Keratinocyte (primary cell): ENCODE results near the gene ZNF831. TPM values are rescaled to one million over a fixed set of nuclear protein-coding genes. Genes with fewer than 3 reads are reported as not detected.

Source experiments
- DNase-seq: peaks from one replicate; pipeline ENCODE4 v3.0.0-alpha.2; 2011; ENCODE audit warnings: low read depth, missing footprints, low spot score
- FAIRE-seq: peaks from 2 replicates; lab custom pipeline; 2011; peaks lifted over from hg19 to GRCh38; lab: Jason Lieb, UNC
- H2AFZ ChIP-seq: 2 replicates; pipeline ENCODE4 v1.6.0; 2012; ENCODE audit warnings: low read length, control low read depth, inconsistent platforms; ENCODE audit not compliant: control insufficient read depth
- H3K27ac ChIP-seq: 2 replicates; pipeline ENCODE4 v1.5.1; 2011; ENCODE audit warnings: low read length; ENCODE audit not compliant: control insufficient read depth, insufficient read depth
- H3K27me3 ChIP-seq: 3 replicates; pipeline ENCODE4 v1.6.0; 2011; ENCODE audit warnings: low read length; ENCODE audit not compliant: control insufficient read depth, insufficient read depth; ENCODE audit errors: extremely low read depth
- H3K36me3 ChIP-seq, 2 experiments: 2 replicates in 1 of 2; 3 replicates in 1 of 2; pipeline ENCODE4 v1.5.1; 2011; ENCODE audit warnings: low read length in 2 of 2, mild to moderate bottlenecking in 1 of 2; ENCODE audit not compliant: control insufficient read depth in 2 of 2, insufficient read depth in 2 of 2; ENCODE audit errors: extremely low read depth in 1 of 2
- H3K4me1 ChIP-seq: 3 replicates; pipeline ENCODE4 v1.5.1; 2011; ENCODE audit warnings: low read length; ENCODE audit not compliant: control insufficient read depth, insufficient read depth; ENCODE audit errors: extremely low read depth
- H3K4me2 ChIP-seq: 3 replicates; pipeline ENCODE4 v1.6.0; 2011; ENCODE audit warnings: low read depth, low read length; ENCODE audit not compliant: control insufficient read depth, insufficient read depth; ENCODE audit errors: extremely low read depth
- H3K4me3 ChIP-seq, 3 experiments: fragments of 200-600 bp in 1 of 3; sonication (generic) in 1 of 3; 2 replicates in 2 of 3; 3 replicates in 1 of 3; pipeline ENCODE4 v1.5.1; 2011 to 2016; ENCODE audit warnings: low read length in 3 of 3, mild to moderate bottlenecking in 3 of 3, control low read depth in 2 of 3, inconsistent platforms in 1 of 3, low read depth in 1 of 3, mixed read lengths in 1 of 3, mixed run types in 1 of 3, moderate library complexity in 1 of 3; ENCODE audit not compliant: control insufficient read depth in 2 of 3, insufficient read depth in 2 of 3; ENCODE audit errors: extremely low read depth in 1 of 3
- H3K79me2 ChIP-seq: 2 replicates; pipeline ENCODE4 v1.6.0; 2012; ENCODE audit warnings: low read length; ENCODE audit not compliant: control insufficient read depth, insufficient read depth
- H3K9ac ChIP-seq: 3 replicates; pipeline ENCODE4 v1.6.0; 2011; ENCODE audit warnings: low read length; ENCODE audit not compliant: control insufficient read depth, insufficient read depth; ENCODE audit errors: extremely low read depth
- H3K9me1 ChIP-seq: 3 replicates; pipeline ENCODE4 v1.6.0; 2011; ENCODE audit warnings: low read length; ENCODE audit not compliant: control insufficient read depth, insufficient read depth; ENCODE audit errors: extremely low read depth
- H3K9me3 ChIP-seq: 2 replicates; pipeline ENCODE4 v1.5.1; 2012; ENCODE audit warnings: low read depth, low read length; ENCODE audit not compliant: control insufficient read depth
- H4K20me1 ChIP-seq: 3 replicates; pipeline ENCODE4 v1.6.0; 2011; ENCODE audit warnings: low read length; ENCODE audit not compliant: control insufficient read depth, insufficient read depth; ENCODE audit errors: extremely low read depth
- CTCF ChIP-seq, 3 experiments: IDR thresholded peaks in 1 of 3; conservative IDR thresholded peaks in 1 of 3; optimal IDR thresholded peaks in 1 of 3; 2 replicates in 2 of 3; 3 replicates in 1 of 3; pipeline versions ENCODE3 to v1.5.1; 2011; ENCODE audit warnings: low read length in 3 of 3, mild to moderate bottlenecking in 3 of 3, moderate library complexity in 2 of 3, control low read depth in 1 of 3, inconsistent platforms in 1 of 3; ENCODE audit not compliant: insufficient read depth in 2 of 3; ENCODE audit errors: extremely low read depth in 1 of 3
- EZH2 ChIP-seq: IDR thresholded peaks from one replicate; pipeline ENCODE4 v1.6.1; 2012; ENCODE audit warnings: inconsistent platforms, mild to moderate bottlenecking, low read length, moderate library complexity
- dilution Hi-C: fragments of 300-500 bp; cut with MboI; formaldehyde crosslinking; loops from one replicate; pipeline ENCODE4 v1.7.0; 2020; ENCODE audit warnings: low sequenced_read_pairs; ENCODE audit not compliant: extremely low pct_ligation_motif_present
- polyA plus RNA-seq, 5 experiments: library from polyadenylated mRNA; depleted of rRNA in 3 of 5; stranded (reverse) in 3 of 5; stranded (forward) in 1 of 5; unstranded in 1 of 5; fragments of >200 nt; gene quantifications; 1 replicate in 1 of 5; 2 replicates in 3 of 5; 3 replicates in 1 of 5; pipeline versions ENCODE4 v1.2.1 to v1.2.3, GENCODE V29; 2011 to 2012; ENCODE audit warnings: missing spikeins in 2 of 5, low read depth in 1 of 5, low replicate concordance in 1 of 5

Gene ZNF831
- polyA plus RNA-seq, 1 donor (not counting 4 experiments of a cell fraction or from before 2014, with no cell fraction given): not detected

DNA sequence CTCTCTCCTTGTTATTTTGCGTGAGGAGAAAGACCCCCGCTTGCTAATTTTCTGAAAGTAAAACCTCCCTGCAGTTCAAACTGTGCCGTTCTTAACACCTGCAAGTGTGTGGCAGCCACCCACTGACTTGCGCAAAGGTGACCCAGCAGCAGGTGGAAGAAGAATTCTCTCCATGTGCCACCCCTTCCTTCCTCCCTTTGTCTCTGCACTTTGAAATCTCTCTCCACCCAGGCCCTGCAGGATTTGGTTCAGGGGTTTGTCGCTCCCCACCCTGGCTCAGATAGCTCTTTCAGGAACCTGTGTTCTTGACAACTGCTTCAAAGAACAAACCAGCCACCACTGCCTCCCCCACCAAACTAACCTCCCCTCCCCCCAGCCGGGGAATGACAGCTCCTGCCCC is 41.4 kb downstream of the ZNF831 start:
- no peaks in the 10 kb centered on the region for H3K9me1 ChIP-seq
- no peaks in the 10 kb centered on the region for H4K20me1 ChIP-seq
- H3K27me3 ChIP-seq: peaks cover 4% of the 10 kb centered on the region
- H3K9ac ChIP-seq: no peak overlapping the region
- H3K9me3 ChIP-seq: no peaks in the 10 kb centered on the region
- no peak overlapping the region for H2AFZ ChIP-seq
- DNase-seq (no peak), FAIRE-seq (no peak)
- H3K4me1 ChIP-seq: no peaks in the 10 kb centered on the region
- no peak overlapping the region for H3K4me2 ChIP-seq
- H3K36me3 ChIP-seq: no peaks in the 10 kb centered on the region
- H3K4me3 ChIP-seq: no peak overlapping the region
- no peak for TF ChIP-seq CTCF (optimal IDR thresholded peaks at IDR 0.05 in 1 of 3, IDR thresholded peaks at IDR 0.05 in 1 of 3, conservative IDR thresholded peaks at IDR 0.05 in 1 of 3; ENCODE audit: extremely low read depth in 1 of 3, insufficient read depth in 2 of 3, low read length in 3 of 3)
- no peak for TF ChIP-seq EZH2
- dilution Hi-C loops: loop anchor here (25.0 kb wide), 1 partner anchor 343 kb away; the partner anchor contains the start of genes GNAS and GNAS-AS1
- no peaks in the 10 kb centered on the region for H3K79me2 ChIP-seq
- no peak overlapping the region for H3K27ac ChIP-seq

- Histone ChIP-seq H3K27me3 (peaks cover 4% of the 10 kb centered on the region), H3K9me1 (no peaks in the 10 kb centered on the region), H4K20me1 (no peaks in the 10 kb centered on the region), H3K9ac (no peak overlapping the region), H3K4me3 (no peak overlapping the region), H3K4me2 (no peak overlapping the region), H2AFZ (no peak overlapping the region), H3K36me3 (no peaks in the 10 kb centered on the region), H3K4me1 (no peaks in the 10 kb centered on the region), H3K79me2 (no peaks in the 10 kb centered on the region), H3K9me3 (no peaks in the 10 kb centered on the region), H3K27ac (no peak overlapping the region)
- DNase-seq: no peak
- no peak for TF ChIP-seq EZH2
- no peak for TF ChIP-seq CTCF (optimal IDR thresholded peaks at IDR 0.05 in 1 of 3, IDR thresholded peaks at IDR 0.05 in 1 of 3, conservative IDR thresholded peaks at IDR 0.05 in 1 of 3; ENCODE audit: extremely low read depth in 1 of 3, insufficient read depth in 2 of 3, low read length in 3 of 3)
- dilution Hi-C loops: loop anchor here (25.0 kb wide), 1 partner anchor 345 kb away; the partner anchor contains the start of genes GNAS and GNAS-AS1
- FAIRE-seq: no peak
These were observed 43.6 kb downstream of the ZNF831 start for GRCh38 chr20:59207235-59207634.
